GM19035 (cell line): ENCODE results near the gene SOBP.

Source experiments
- ATAC-seq: cut with Tn5 transposase; IDR thresholded peaks from one replicate; pipeline ENCODE4 v1.9.1; 2021; ENCODE audit not compliant: unreplicated experiment

SOBP gene

GRCh38 chr6:107677399-107677798 lies 187.5 kb downstream of the SOBP start:
- ATAC-seq, result no peak

GRCh38 chr6:107679457-107679856 lies 189.5 kb downstream of the SOBP start:
- no peak for ATAC-seq

GRCh38 chr6:107682721-107683120 lies 192.8 kb downstream of the SOBP start:
- no peak for ATAC-seq

- ATAC-seq, result no peak
These were observed 193.3 kb downstream of the SOBP start for GRCh38 chr6:107683183-107683582.

GRCh38 chr6:107684996-107685395 lies 195.1 kb downstream of the SOBP start:
- ATAC-seq, result no peak

GRCh38 chr6:107689190-107689589 lies 199.3 kb downstream of the SOBP start:
- no peak for ATAC-seq

- ATAC-seq, result no peak
These were observed 200.2 kb downstream of the SOBP start for GRCh38 chr6:107689951-107690642.

GRCh38 chr6:107690643-107691061 lies 200.7 kb downstream of the SOBP start:
- ATAC-seq, result no peak

GRCh38 chr6:107691062-107691751 lies 201.3 kb downstream of the SOBP start:
- ATAC-seq, result no peak

- no peak for ATAC-seq
These were observed 202.4 kb downstream of the SOBP start for GRCh38 chr6:107692351-107692750.

GRCh38 chr6:107695061-107695720 lies 205.3 kb downstream of the SOBP start:
- no peak for ATAC-seq

GRCh38 chr6:107697682-107698081 lies 207.8 kb downstream of the SOBP start:
- ATAC-seq, result no peak

- no peak for ATAC-seq
These were observed 208.2 kb downstream of the SOBP start for GRCh38 chr6:107698146-107698545.

GRCh38 chr6:107699254-107699653 lies 209.3 kb downstream of the SOBP start:
- no peak for ATAC-seq

- ATAC-seq, result no peak
These were observed 209.9 kb downstream of the SOBP start for GRCh38 chr6:107699697-107700325.

- ATAC-seq, result no peak
These were observed 213.7 kb downstream of the SOBP start for GRCh38 chr6:107703606-107704005.

GRCh38 chr6:107704347-107705013 lies 214.6 kb downstream of the SOBP start:
- no peak for ATAC-seq

- ATAC-seq, result no peak
These were observed 216.7 kb downstream of the SOBP start for GRCh38 chr6:107706516-107707115.

GRCh38 chr6:107707346-107708275 lies 217.7 kb downstream of the SOBP start:
- no peak for ATAC-seq

GRCh38 chr6:107708435-107708834 lies 218.5 kb downstream of the SOBP start:
- no peak for ATAC-seq
